ENCODE data around the gene CIAO2A.

Gene CIAO2A

GRCh38 chr15:64044300-64045100, 49.1 kb downstream of the CIAO2A start:
- no peak for DNase-seq (ENCODE audit: low spot score)

- no peak for DNase-seq (ENCODE audit: low spot score)
Measured at GRCh38 chr15:64038878-64039610, 54.6 kb downstream of the CIAO2A start.

- DNase-seq (ENCODE audit: low spot score): no peak
Measured at GRCh38 chr15:64037966-64038365, 55.7 kb downstream of the CIAO2A start.

DNA sequence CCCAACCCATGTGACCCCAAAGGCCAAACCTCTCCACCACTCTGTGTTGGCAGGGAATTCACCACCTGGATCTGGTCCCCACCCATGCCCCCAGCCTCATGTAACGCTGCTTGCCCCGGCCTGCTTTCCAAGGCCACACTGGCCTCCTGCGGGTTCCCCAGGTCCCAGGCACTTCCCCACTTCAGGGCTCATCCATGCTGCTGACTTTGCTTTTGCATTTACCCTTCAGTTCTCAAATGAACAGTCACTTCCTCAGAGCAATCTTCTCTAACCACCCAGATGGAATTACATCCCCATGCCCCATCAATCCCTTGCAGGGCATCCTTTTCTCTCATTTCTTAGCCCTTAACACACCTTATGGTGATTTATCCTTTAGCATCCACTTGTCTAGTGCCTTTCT, 56.5 kb downstream of the CIAO2A start:
- no peak for DNase-seq (ENCODE audit: low spot score)

GRCh38 chr15:64035525-64035924, 58.1 kb downstream of the CIAO2A start:
- no peak for DNase-seq (ENCODE audit: low spot score)

DNA sequence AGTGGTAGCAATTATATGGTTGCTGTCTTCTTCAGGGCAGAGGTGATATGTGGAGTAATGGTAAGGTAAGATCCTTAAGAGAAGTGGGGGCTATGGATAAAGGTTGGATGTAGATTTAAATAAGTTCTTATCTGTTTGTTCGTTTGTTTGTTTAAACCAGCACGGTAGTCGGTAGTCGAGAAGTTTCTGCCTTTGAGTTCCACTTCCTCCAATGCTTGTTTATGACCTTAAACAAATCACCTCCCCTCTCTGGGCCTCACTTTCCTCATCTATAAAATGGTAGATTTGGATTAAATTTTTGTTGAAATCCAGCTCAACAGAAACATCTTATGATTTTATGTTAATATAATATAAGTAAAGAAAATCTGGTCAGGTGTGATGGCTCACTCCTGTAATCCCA, 59.1 kb downstream of the CIAO2A start:
- no peak for DNase-seq (ENCODE audit: low spot score)

- no peak for DNase-seq (ENCODE audit: low spot score)
Measured at GRCh38 chr15:64032329-64032728, 61.3 kb downstream of the CIAO2A start.

DNA sequence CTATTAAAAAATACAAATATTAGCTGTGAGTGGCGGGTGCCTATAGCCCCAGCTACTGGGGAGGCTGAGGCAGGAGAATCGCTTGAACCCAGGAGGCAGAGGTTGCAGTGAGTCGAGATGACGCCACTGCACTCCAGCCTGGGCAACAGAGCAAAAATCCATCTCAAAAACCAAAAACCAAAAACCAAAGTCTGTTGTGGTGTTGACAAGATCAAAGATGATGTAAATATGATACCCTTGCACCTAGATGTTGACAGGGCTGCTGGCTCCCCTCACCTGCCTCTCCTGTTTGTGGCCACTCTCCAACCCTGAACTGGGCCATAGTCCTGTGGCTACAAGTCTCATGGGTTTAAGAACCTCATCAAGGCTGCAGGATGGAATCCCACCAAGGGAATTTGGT, 63.5 kb downstream of the CIAO2A start:
- DNase-seq (ENCODE audit: low spot score): no peak

- no peak for DNase-seq (ENCODE audit: low spot score)
Measured at GRCh38 chr15:64029633-64030032, 64.0 kb downstream of the CIAO2A start.

GRCh38 chr15:64029110-64029509, 64.5 kb downstream of the CIAO2A start:
- no peak for DNase-seq (ENCODE audit: low spot score)

DNA sequence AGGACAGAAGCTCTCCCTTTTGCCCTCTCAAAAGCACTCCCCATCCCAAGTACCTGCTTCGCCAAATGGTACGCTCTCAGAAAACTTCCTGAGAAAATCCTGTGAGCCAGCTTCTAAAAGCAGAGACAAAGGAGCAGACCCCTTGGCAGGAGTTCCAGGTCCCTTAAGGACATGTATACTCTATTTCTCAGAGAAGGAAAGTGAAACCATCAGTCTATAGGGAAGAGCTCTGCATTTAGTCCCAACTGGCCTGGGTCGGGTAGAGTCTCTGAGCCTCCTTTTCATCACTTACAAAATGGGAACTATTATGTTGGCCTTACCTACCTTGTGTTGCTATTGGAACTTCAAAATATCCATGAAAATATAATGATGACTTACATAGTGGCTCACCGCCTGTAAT, 67.0 kb downstream of the CIAO2A start:
- DNase-seq (ENCODE audit: low spot score): no peak

DNA sequence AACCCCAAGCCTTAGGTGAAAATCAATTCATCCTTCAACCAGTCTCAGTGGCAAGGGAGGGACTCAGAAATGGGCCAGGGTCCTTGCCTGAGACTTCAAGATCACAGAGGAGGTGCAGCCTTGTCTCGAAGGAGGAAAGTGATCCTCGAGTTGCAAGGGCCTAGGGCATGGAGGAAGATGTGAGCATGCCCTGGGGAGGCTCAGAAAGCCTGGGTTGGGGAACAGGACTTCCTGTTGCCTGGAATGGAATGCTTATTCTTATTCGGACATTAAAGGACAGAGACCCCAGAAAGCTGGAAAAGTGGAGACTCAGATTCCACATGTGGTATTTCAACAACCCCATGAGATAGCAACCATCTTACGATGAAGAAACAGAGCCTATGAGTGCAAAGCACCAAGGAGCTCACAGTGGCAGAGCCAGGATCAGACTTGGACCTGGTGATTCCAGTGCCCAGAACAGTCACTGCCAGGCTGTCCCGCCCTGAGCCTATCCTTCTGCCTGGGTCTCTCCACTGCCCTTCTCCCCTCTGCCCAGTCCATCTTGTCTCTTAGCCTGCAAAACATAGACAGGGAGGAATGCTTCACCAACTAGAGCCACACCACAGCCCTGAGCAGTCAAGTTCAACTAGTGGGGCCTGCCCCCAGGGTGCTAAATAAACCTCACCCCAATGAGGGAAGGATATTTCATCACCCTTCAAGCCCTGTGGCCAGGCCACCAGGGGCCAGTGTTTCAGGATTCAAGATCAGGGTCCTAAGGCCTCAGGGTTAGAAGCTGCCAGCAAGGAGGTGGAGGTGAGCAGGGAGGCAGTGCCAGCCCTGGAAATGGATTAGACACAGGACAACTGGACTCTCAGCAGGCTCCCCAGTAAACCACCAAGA, 69.2 kb downstream of the CIAO2A start:
- no peak for DNase-seq (ENCODE audit: low spot score)

DNA sequence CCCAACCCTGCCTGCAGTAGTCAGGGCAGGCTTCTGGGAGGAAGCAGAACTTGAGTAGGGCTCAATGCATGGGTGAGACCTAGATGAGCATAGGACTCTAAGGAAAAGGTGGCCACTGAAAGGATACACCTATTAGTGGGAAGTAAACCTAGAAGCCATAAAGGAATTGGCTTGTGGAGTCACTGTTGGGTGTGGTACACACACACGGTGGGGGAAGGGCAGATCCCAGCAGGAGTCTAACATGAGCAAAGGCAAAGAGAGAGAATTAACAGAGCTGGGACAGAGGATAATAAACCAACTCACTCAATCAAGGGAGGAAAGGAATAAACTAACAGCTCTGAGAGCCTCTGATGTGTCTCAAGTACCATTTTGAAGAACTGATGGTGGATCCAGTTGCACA, 70.4 kb downstream of the CIAO2A start:
- DNase-seq (ENCODE audit: low spot score): no peak

GRCh38 chr15:64022571-64022970, 71.1 kb downstream of the CIAO2A start:
- DNase-seq (ENCODE audit: low spot score): no peak

All from HuH-7 (cell line).